GM19025 (cell line): ENCODE results near the gene G6PD.
"Not testable (repeated sequence)": the region's sequence is repeated elsewhere in the genome, so short reads cannot be mapped to it uniquely, and the experiment has no call there.

Experiments
- ATAC-seq: cut with Tn5 transposase; IDR thresholded peaks from one replicate; pipeline ENCODE4 v1.9.1; 2021; ENCODE audit warnings: mild to moderate bottlenecking, low read depth, moderate library complexity; ENCODE audit not compliant: unreplicated experiment

The G6PD gene

DNA sequence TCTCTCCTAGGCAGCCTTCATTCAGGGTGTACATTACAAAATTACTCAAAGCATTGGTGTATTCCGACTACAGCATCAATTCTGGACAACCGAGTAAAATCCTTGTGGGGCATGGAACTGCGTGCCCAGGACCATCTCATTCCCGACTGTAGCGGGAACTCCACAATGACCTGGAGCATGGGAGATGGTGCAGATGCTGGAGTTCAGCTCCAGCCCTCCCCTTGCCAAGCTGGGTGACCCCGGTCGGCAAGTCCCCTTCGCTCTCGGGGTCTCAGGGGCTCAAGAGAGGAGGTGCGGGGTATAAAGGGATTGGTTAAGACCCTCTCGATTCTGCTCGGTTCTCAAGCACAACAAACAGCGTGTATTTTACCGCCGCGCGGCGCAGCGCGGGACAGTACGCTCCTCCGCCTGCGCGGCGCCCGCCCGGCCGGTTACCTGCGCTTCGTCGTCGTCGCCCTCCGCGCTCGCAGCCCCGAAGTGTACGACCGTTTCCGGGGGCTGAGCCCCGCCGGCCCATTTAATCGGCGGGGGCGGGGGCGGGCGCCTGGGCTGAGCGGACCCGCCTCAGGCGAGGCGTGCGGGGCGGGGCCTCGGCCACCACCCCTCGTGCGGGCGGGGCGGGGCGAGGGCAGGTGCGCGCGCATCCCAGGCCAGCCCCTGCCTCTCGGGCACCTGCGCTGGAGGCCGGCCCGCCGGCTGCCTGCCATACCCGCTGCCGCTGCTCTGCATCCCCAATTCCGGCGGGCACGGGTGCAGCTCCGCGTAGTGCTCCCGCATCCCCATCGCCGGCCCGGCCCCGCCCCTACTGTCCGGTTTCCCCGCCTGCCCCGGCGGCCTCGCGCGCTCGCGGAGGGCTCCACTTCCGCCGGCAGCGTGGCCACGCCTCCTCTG lies at the start of gene G6PD:
Gene G6PD (minus strand): TSS at position 493 of the 891 bp plus-strand sequence. CDS start 691 bp downstream, outside the sequence.
- peak; percentile 45 for ATAC-seq

DNA sequence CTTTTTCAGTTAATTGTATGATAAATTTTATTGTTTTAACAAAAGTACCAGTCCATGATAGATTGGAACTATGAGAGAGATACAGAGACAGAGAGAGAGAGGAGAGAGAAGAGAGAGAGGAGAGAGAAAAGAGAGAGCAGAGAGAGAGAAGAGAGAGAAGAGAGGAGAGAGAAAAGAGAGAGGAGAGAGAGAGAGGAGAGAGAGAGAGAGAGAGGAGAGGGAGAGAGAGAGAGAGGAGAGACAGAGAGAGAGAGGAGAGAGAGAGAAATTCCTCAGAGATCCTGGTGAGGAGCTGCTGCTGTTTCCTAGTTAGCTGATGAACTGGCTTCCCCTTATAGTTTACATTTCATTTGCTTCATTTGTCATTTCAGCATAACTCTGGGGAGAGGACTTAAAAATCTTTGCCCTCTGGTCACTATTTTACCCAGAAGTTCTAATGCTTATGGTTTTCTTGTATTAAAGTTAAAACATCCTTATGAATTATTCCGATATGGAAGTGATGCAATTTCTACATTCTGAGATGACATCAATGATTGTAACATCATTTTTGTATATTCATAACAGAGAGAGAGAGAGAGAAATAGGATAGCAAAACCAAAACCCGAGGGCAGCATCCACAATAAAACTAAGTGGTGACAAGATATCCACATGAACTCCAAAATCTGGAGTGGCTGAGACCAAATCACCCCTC lies 49.1 kb upstream of the G6PD start:
- ATAC-seq: no peak

DNA sequence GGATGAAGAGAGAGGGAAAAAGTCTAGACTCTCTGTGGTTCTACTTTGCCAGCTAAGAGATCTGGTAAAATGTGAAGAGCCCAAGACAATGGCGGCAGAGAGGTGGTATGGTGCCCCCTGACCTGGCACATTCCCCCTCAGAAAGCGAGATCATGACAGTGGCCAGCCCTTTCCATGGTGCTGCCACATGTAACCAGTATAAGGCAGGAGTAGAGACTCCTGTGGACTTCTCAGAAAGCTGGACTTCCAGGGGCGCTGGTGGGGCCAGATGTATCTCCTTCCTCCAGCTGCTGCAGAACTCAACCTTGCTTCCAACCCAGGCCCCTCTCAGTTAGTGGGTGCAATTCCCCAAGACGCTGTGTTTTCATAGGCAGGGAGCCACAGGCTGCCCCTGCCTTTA lies 47.8 kb upstream of the G6PD start:
- no peak for ATAC-seq

DNA sequence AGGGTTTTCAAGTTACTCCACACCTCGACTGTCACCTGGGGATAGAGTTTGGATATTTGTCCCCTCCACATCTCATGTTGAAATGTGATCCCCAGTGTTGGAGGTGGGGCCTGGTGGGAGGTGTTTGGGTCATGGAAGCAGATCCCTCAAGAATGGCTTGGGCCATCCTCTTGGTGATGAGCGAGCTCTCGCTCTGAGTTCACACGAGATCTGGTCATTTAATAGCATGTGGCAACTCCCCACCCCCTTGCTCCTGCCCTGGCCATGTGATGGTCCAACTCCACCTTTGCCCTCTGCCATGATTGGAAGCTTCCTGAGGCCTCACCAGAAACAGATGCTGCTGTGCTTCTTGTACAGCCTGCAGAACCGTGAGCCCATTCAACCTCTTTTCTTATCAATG lies 46.6 kb upstream of the G6PD start:
- no peak for ATAC-seq

DNA sequence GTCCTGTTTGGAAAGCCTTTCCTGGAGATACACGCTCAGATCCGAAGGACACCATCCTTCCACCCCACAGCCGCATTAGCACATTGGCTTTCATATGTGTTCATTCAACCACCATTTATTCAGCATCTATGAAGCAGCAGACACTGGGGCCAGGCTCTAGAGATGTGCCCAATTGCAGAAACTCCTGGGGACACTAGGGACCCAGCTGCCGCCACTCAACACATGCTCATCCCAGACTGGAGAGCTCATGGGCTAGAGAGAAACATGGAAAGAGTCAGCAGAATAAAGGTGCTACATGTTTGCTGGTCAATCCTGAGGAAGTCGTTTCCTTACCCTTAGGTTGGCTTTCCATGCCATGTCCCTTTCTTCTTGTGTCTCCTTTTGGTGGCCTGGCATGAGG lies 45.9 kb upstream of the G6PD start:
- no peak for ATAC-seq

DNA sequence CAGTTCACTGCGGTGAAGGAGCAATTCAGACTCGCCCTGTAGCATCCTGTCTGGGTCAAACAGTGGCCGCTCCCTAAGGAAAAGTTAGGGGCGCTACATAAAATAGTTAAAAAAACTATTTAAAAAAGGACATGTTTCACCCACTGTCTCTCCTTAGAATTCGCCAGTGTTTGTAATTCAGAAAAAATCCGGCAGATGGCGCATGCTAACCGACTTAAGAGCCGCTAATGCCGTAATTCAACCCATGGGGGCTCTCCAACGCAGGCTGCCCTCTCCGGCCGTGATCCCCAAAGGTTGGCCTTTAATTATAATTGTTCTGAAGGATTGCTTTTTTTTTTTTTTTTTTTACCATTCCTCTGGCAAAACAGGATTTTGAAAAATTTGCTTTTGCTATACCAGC lies 43.8 kb upstream of the G6PD start:
- not testable (repeated sequence) for ATAC-seq

DNA sequence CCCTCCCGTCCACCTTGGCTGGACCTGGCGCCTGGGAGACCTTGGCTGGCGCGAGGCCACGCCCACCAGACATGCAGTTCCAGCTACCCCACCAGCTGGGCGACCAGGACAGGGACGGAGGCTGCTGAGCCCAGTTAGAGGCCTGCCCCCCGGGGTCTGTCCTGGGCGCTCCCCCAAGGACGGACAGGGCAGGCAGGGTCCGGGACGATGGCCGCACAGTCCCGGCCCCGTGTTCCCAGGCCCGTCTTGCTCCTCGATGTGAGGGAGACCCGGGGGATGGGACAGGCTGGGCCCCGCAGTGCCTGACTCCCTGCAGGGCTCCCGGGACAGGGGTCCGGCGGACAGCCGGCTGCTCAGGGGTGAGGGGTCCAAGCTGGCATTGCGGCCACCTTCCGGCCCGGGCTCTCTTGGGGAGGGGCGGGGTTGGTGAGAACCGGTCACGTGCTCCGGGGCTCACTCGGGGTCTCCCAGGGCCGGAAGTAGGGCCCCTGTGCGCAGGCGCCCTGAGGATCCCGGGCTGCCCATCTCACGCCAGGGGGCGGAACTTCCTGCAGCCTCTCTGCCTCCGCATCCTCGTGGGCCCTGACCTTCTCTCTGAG lies 38.0 kb upstream of the G6PD start, which contains the start of gene CTAG1A:
Gene CTAG1A (plus strand): TSS at position 549 of the 599 bp plus-strand sequence. CDS start 74 bp downstream, outside the sequence.
- ATAC-seq: not testable (repeated sequence)

DNA sequence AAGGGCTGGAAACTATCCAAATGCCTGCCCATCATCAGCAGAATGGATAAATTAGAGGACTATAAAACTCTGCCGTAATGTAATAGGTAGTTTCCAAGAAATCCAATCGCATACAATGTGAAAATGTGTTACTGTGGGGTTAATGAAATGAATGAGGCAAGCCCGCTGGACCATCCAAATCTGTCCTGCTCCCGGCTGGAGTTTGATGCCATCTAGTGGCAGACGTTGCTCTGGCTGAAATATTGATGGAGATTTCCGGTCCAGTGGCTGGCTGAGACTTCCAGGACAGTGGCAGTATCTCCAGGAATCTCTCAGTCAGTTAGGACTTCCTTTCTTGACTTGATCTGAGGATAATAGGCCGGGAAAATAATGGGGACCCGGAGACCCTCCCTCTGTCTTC lies 36.3 kb upstream of the G6PD start:
- ATAC-seq: not testable (repeated sequence)

DNA sequence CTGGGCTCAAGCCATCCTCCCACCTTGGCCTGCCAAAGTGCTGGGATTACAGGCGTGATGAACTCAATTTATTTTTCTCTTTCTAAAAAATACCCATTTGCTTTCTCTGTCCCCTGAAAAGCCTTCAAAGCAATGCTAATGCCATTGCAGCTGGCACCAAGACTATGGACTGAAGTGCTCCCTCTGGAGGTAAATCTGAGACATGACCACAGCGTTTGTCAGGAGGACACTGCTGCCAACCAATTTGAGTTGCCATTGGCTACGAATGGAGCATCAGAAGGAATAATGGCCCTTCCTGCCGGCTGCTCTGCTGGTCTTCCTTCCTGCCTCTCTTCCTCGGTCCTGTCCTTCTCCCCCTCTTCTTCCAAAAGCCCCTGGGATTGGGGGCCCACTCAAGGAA lies 28.4 kb upstream of the G6PD start:
- ATAC-seq: not testable (repeated sequence)

DNA sequence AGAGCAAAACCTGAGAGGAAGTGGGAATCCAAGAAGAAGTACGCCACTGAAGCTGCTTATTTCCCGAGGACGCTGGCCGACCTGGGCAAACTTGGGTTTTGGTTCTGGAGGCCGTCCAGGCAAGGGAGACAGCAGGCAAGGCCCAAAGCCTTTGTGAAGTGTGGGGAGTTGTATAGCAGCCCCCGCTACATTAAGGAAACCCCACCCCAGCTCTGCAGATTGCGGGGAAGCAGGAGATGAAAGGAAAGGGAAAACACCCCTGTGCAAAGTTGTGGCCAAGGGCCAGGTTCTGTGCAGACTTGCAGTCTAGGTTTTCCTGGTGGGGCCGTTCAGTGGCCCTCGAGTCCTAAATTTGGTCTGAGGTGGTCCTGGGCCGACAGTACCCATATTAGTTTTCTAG lies 26.4 kb upstream of the G6PD start:
- not testable (repeated sequence) for ATAC-seq

DNA sequence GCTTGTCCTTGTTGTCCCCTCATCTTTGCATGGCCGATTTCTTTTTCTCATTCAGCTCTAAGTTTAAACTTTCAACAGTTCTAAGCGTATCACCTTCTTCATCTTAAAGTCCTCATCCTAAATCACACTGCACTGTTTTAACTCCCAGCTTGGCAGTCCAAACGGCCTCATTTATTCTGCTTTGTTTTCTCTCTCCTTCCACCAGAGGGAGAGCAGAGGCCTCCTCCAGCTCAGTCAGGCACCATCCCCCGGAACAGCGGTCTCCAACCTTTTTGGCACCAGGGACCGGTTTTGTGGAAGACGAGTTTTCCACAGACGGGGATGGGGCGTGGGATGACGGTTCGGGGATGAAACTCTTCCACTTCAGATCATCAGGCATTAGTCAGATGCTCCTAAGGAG lies 23.7 kb upstream of the G6PD start:
- ATAC-seq: not testable (repeated sequence)

DNA sequence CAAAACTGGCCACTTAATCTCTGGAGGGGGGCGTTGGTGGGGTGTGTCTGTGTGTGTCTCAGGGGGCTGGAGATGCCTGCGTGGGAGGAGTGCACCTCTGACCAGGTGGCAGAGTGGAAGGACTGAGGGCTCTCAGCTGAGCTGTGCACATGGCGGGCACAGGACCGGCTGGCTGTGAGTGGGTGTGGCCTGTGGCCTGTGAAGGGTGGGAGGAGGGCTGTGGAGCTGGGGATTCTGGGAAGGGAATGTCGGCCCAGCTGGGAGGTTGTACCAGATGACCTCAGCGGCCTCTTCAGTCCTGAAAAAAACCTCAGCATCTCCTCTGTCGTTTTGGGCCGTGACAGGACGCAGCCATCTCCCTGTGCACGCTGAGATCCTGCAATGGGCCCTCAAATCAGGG lies 15.6 kb upstream of the G6PD start:
- ATAC-seq: not testable (repeated sequence)

DNA sequence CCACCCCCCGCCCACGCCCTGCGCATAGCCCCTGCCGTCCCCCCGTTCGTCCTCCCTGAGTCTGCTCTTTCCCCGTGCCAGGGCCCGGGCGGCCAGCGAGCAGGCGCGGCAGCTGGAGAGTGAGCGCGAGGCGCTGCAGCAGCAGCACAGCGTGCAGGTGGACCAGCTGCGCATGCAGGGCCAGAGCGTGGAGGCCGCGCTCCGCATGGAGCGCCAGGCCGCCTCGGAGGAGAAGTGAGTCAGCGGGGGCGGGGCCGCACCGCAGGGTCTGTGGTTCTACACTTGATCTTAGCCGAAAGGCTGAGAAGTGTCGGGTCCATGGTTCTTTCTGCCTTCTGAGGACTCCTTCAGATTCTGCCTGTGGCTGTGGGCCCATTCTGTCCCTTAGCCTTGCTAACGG lies 13.7 kb upstream of the G6PD start:
- ATAC-seq: not testable (repeated sequence)

DNA sequence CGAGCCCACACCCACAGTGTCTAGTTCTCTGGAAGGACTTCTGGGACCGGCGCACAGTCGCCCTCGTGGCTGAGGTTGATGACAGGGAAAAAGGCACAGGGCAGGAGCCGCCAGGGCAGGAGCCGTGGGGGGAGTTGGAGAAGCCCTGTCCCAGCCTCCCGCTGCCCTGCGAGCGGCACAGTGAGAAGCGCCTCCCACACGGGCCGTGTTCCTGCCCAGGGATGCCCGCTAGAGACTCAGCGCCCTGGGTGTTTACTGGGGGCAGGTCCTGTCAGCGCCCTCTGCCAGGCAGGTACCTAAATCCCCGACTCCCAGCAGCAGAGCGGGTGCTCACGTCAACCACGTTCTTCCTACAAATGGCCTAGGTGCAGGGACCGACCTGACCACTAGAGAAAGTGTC lies 12.2 kb upstream of the G6PD start:
- ATAC-seq: not testable (repeated sequence)

DNA sequence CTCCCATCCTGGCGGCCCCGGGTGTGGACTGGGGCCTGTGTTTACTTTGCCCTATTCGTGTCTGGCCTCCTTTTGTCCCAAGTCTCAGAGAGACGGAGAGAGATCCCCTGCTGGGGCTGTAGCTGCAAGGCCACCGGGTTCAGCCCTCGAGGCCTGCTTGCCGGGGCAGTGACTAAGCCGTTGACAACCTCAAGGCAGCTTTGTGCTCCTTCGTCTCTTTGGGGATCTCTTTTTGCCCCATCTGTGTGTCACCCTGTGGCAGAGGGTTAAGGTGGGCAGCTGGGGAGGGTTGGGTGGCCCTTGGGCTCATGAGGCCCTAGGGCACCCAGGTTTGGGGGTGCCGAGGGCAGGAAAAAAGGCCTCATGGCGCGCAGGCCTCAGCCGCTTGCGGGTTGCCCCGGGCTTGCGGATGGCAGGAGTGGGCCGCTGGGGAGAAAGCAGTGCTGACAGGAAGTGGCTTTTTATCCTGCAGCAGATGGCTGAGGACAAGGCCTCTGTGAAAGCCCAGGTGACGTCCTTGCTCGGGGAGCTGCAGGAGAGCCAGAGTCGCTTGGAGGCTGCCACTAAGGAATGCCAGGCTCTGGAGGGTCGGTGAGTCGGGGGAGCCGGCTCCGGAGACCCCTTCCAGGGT lies 11.5 kb upstream of the G6PD start:
- ATAC-seq: not testable (repeated sequence)

DNA sequence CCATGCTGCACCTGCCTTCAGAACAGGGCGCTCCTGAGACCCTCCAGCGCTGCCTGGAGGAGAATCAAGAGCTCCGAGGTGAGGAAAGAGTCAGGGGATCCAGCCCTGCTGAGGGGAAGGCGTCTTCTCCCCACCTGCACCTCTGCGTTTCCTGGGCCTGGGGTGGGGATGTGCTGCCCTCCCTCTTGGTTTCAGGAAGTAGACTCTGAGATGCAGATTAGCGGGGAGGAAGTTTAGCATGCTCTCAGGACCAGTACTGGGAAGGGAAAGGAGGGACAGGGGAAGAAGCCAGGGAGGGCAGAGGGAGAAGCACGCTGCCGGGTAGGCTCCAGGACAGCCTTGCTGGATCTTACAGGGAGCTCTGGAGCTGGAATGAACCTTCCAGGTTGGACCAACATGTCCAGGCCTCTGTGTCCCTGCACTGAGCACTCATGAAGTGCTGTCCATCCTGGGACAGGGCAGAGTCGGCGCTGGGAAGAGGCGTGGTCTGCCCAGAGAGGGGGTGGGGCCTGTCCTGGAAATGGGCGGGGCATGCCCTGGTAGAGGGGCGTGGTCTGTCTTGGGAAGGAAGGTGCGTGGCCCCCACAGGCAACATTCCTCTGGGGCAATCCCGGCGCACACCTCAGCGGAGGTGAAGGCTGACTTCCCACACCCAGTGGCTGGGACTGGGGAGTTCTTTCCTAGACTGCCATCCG lies 5.6 kb upstream of the G6PD start:
- not testable (repeated sequence) for ATAC-seq

DNA sequence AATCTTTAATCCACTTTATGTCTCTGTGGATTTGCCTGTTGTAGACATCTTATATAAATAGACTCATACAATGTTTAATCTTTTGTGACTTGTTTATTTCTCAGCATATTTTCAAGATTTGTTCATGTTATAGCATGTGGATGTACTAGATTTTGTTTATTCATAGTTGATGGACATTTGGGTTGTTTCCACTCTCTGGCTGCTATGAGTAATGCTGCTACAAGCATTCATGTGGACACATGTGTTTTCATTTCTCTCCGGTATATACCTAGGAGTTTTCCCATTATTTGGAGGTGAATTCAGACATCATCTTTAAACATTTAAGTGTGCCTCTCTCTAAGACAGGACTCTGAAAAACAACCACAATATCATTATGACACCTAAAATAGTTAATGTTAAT lies 3.1 kb upstream of the G6PD start:
- no peak for ATAC-seq

DNA sequence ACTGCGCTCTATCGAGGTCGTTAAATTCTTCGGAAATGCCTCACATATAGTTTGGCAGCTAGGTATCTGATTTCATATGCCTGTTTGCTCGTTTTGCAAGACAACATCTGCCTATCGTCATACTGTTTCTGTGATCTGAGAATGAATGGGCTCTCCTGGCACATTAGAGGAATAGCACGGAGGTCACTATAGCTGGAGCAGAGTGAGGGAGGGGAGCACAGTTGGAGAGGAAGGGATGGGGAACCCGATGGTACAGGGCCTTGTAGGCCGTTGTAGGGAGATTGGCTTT lies 1.3 kb upstream of the G6PD start:
- ATAC-seq: no peak

DNA sequence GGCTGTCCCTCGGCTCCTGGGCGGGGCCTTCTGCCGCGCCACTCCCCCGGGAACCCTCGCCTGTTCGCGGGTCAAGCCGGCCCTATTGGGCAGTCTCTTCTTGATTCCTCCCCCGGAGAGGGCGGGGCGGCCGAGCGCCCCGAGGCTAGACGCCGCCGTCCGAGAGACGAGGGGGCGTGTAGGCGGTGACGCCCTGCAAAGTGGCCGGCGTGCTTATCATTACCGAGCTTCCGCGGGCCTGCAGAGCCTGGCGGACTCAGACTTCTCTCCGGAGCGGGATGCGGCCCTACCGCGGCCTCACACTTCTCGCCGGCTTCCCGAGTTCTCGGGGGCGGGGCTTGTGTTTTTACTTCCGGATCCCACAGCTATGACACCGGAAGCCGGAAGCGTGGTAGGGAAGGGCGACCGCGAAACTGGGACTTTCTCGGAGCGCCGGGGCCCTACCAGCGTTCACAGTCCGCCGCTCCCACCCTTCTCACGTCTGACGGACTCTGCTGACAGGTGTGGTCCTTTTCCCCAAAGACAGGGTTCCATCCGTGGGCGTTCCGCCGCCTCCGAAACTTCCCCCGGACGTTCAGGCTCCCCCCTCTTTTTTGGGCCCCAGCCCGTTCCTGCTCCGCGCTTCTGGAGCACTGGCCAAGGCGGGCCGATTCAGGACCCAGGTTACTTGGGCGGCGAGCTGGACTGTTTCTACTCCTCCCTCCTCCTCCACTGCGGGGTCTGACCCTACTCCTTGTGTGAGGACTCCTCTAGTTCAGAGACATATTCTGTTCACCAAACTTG lies 790 bp upstream of the G6PD start, which contains the start of gene IKBKG:
Gene IKBKG (plus strand): TSS at position 376 of the 783 bp plus-strand sequence. CDS start 4,383 bp downstream, outside the sequence.
- ATAC-seq: peak; percentile 84
